ENCODE results near the gene LRRC41. TPM values are rescaled to one million over a fixed set of nuclear protein-coding genes. Genes with fewer than 3 reads are reported as not detected.
"Not testable (repeated sequence)": the region's sequence is repeated elsewhere in the genome, so short reads cannot be mapped to it uniquely, and the experiment has no call there.

LRRC41 gene
- total RNA-seq, 1 experiment from 2014 or later, result 133 TPM

GRCh38 chr1:46248122-46248920 lies 55.1 kb downstream of the LRRC41 start:
- peak overlapping the region; percentile 66 for H3K4me3 ChIP-seq (ENCODE audit: insufficient read depth, low read depth, low read length)
- peaks cover 17% of the 10 kb centered on the region for H3K36me3 ChIP-seq (replicated peaks; ENCODE audit: control insufficient read depth, insufficient read depth, low read length)
- H3K27me3 ChIP-seq (ENCODE audit: control insufficient read depth, insufficient read depth, low read length), result no peaks in the 10 kb centered on the region
- DNase-seq, result peak; percentile 76

- Histone ChIP-seq H3K4me3 (ENCODE audit: insufficient read depth, low read depth, low read length) (peak within 1 kb of the TSS; percentile 66), H3K27me3 (ENCODE audit: control insufficient read depth, insufficient read depth, low read length) (no peaks in the 10 kb centered on the region), H3K36me3 (replicated peaks; ENCODE audit: control insufficient read depth, insufficient read depth, low read length) (peaks cover 15% of the 10 kb centered on the region)
- peak; percentile 99 for DNase-seq
Measured at GRCh38 chr1:46247436-46248121, 55.8 kb downstream of the LRRC41 start, which contains the start of gene RAD54L. TSS of gene RAD54L (plus strand) at chr1:46247763. CDS start at chr1:46248406, 643 bp downstream.

GRCh38 chr1:46246548-46247435 lies 56.6 kb downstream of the LRRC41 start:
- H3K4me3 ChIP-seq (ENCODE audit: insufficient read depth, low read depth, low read length), result peak overlapping the region; percentile 55
- peak; percentile 83 for DNase-seq
- peaks cover 11% of the 10 kb centered on the region for H3K36me3 ChIP-seq (replicated peaks; ENCODE audit: control insufficient read depth, insufficient read depth, low read length)
- no peaks in the 10 kb centered on the region for H3K27me3 ChIP-seq (ENCODE audit: control insufficient read depth, insufficient read depth, low read length)

- H3K27me3 ChIP-seq (ENCODE audit: control insufficient read depth, insufficient read depth, low read length); DNase-seq; H3K4me3 ChIP-seq (ENCODE audit: insufficient read depth, low read depth, low read length): not testable (repeated sequence)
- peaks cover 11% of the 10 kb centered on the region for H3K36me3 ChIP-seq (replicated peaks; ENCODE audit: control insufficient read depth, insufficient read depth, low read length)
Measured at GRCh38 chr1:46246136-46246535, 57.3 kb downstream of the LRRC41 start.

- peaks cover 5% of the 10 kb centered on the region for H3K36me3 ChIP-seq (replicated peaks; ENCODE audit: control insufficient read depth, insufficient read depth, low read length)
- no peaks in the 10 kb centered on the region for H3K27me3 ChIP-seq (ENCODE audit: control insufficient read depth, insufficient read depth, low read length)
- no peak overlapping the region for H3K4me3 ChIP-seq (ENCODE audit: insufficient read depth, low read depth, low read length)
- DNase-seq, result peak; percentile 68
Measured at GRCh38 chr1:46244656-46245371, 58.6 kb downstream of the LRRC41 start.

- H3K36me3 ChIP-seq (replicated peaks; ENCODE audit: control insufficient read depth, insufficient read depth, low read length); DNase-seq; H3K27me3 ChIP-seq (ENCODE audit: control insufficient read depth, insufficient read depth, low read length); H3K4me3 ChIP-seq (ENCODE audit: insufficient read depth, low read depth, low read length): not testable (repeated sequence)
Measured at GRCh38 chr1:46243831-46244230, 59.6 kb downstream of the LRRC41 start.

- Histone ChIP-seq H3K36me3 (replicated peaks; ENCODE audit: control insufficient read depth, insufficient read depth, low read length) (no peaks in the 10 kb centered on the region), H3K4me3 (ENCODE audit: insufficient read depth, low read depth, low read length) (no peak overlapping the region), H3K27me3 (ENCODE audit: control insufficient read depth, insufficient read depth, low read length) (no peaks in the 10 kb centered on the region)
- DNase-seq, result no peak
Measured at GRCh38 chr1:46242918-46243317, 60.5 kb downstream of the LRRC41 start.

GRCh38 chr1:46241733-46242132 lies 61.7 kb downstream of the LRRC41 start:
- DNase-seq; H3K36me3 ChIP-seq (replicated peaks; ENCODE audit: control insufficient read depth, insufficient read depth, low read length); H3K27me3 ChIP-seq (ENCODE audit: control insufficient read depth, insufficient read depth, low read length); H3K4me3 ChIP-seq (ENCODE audit: insufficient read depth, low read depth, low read length): not testable (repeated sequence)

- not testable (repeated sequence) for H3K27me3 ChIP-seq (ENCODE audit: control insufficient read depth, insufficient read depth, low read length); H3K36me3 ChIP-seq (replicated peaks; ENCODE audit: control insufficient read depth, insufficient read depth, low read length); DNase-seq; H3K4me3 ChIP-seq (ENCODE audit: insufficient read depth, low read depth, low read length)
Measured at GRCh38 chr1:46238865-46239264, 64.6 kb downstream of the LRRC41 start.

GRCh38 chr1:46236882-46237281 lies 66.5 kb downstream of the LRRC41 start:
- no peak overlapping the region for H3K4me3 ChIP-seq (ENCODE audit: insufficient read depth, low read depth, low read length)

GRCh38 chr1:46231231-46231630 lies 72.2 kb downstream of the LRRC41 start:
- H3K27me3 ChIP-seq (ENCODE audit: control insufficient read depth, insufficient read depth, low read length); H3K36me3 ChIP-seq (replicated peaks; ENCODE audit: control insufficient read depth, insufficient read depth, low read length); H3K4me3 ChIP-seq (ENCODE audit: insufficient read depth, low read depth, low read length); DNase-seq: not testable (repeated sequence)

More at GRCh38 chr1:46236882-46237281, 66.5 kb downstream of the LRRC41 start:
- DNase-seq, result no peak
- H3K27me3 ChIP-seq (ENCODE audit: control insufficient read depth, insufficient read depth, low read length), result no peaks in the 10 kb centered on the region
- no peaks in the 10 kb centered on the region for H3K36me3 ChIP-seq (replicated peaks; ENCODE audit: control insufficient read depth, insufficient read depth, low read length)
